Activated T-helper 1 cell treated with anti-CD3 and anti-CD28 coated beads, Interleukin-12 subunit alpha, Interleukin-12 subunit beta, Interleukin-2, Interleukin-4 antibody, amounts not matched to agents 30 ng/mL and 10 ng/mL and 1 ng/mL, durations not matched to agents 14 hours and 24 hours and 36 hours (primary cell): ENCODE results near the gene ZNF84. TPM values are rescaled to one million over a fixed set of nuclear protein-coding genes. Genes with fewer than 3 reads are reported as not detected.
A peak's percentile ranks its signal among the peaks of the same experiment; 100 is the strongest.

Experiments
- DNase-seq: peaks from one replicate; pipeline ENCODE4 v3.0.0; 2021; ENCODE audit warnings: low spot score
- H3K27ac Mint-ChIP-seq: one replicate; pipeline ENCODE4 v1.8.0; 2021; ENCODE audit warnings: mild to moderate bottlenecking, mixed read lengths
- H3K27me3 Mint-ChIP-seq: one replicate; pipeline ENCODE4 v1.8.0; 2022; ENCODE audit warnings: mild to moderate bottlenecking, moderate library complexity, mixed read lengths; ENCODE audit not compliant: insufficient read depth
- H3K36me3 Mint-ChIP-seq: one replicate; pipeline ENCODE4 v1.8.0; 2021; ENCODE audit warnings: low read depth, mixed read lengths
- H3K4me1 Mint-ChIP-seq: one replicate; pipeline ENCODE4 v1.8.0; 2021; ENCODE audit warnings: low read depth, mixed read lengths
- H3K4me3 Mint-ChIP-seq: one replicate; pipeline ENCODE4 v1.8.0; 2021; ENCODE audit warnings: mild to moderate bottlenecking, moderate library complexity, mixed read lengths
- H3K9me3 Mint-ChIP-seq: one replicate; pipeline ENCODE4 v1.8.0; 2021; ENCODE audit warnings: mixed read lengths
- intact Hi-C: fragments of 100-400 bp; cut with micrococcal nuclease; formaldehyde crosslinking; loops from one replicate; pipeline ENCODE4 v1.15.1; 2024
- total RNA-seq: library from RNA; stranded (reverse); gene quantifications from 2 replicates; pipeline ENCODE4 v1.2.3, GENCODE V29; 2022

The ZNF84 gene
- total RNA-seq, 1 donor from 2014 or later: 21.2 TPM

- H3K4me1 Mint-ChIP-seq: no peaks in the 10 kb centered on the region
- H3K9me3 Mint-ChIP-seq: peaks cover 50% of the 10 kb centered on the region
- peaks cover 33% of the 10 kb centered on the region for H3K36me3 Mint-ChIP-seq
- H3K27me3 Mint-ChIP-seq: no peaks in the 10 kb centered on the region
- H3K4me3 Mint-ChIP-seq: no peak overlapping the region
- H3K27ac Mint-ChIP-seq: no peak overlapping the region
- peak; percentile 95 for DNase-seq
- intact Hi-C loops: loop anchor here (1.0 kb wide), 8 partner anchors 43 to 251 kb away; partner anchors contain the start of genes CHFR, ZNF10, ZNF26 and ZNF268
Measured at GRCh38 chr12:133080026-133080367, 42.7 kb downstream of the ZNF84 start.

GRCh38 chr12:133080368-133081158 is 43.3 kb downstream of the ZNF84 start, which contains the start of gene ZNF140:
Gene ZNF140, plus strand, starts transcription at chr12:133080923. Its CDS starts 398 bp downstream, at chr12:133081321.
- Mint-ChIP-seq H3K36me3 (peaks cover 37% of the 10 kb centered on the region), H3K27ac (peak within 1 kb of the TSS; percentile 84), H3K4me3 (no peak within 1 kb of the TSS), H3K9me3 (peaks cover 49% of the 10 kb centered on the region), H3K4me1 (no peaks in the 10 kb centered on the region), H3K27me3 (no peaks in the 10 kb centered on the region)
- peak; percentile 93 for DNase-seq
- intact Hi-C loops: loop anchor here (1.0 kb wide), 8 partner anchors 43 to 251 kb away; partner anchors contain the start of genes CHFR, ZNF10, ZNF26 and ZNF268

- peaks cover 50% of the 10 kb centered on the region for H3K9me3 Mint-ChIP-seq
- peaks cover 42% of the 10 kb centered on the region for H3K36me3 Mint-ChIP-seq
- H3K4me1 Mint-ChIP-seq: no peaks in the 10 kb centered on the region
- no peaks in the 10 kb centered on the region for H3K27me3 Mint-ChIP-seq
- no peak overlapping the region for H3K4me3 Mint-ChIP-seq
- intact Hi-C loops: no loop called here
- peak overlapping the region; percentile 84 for H3K27ac Mint-ChIP-seq
- DNase-seq: no peak
Measured at GRCh38 chr12:133081159-133081780, 44.0 kb downstream of the ZNF84 start.

DNA sequence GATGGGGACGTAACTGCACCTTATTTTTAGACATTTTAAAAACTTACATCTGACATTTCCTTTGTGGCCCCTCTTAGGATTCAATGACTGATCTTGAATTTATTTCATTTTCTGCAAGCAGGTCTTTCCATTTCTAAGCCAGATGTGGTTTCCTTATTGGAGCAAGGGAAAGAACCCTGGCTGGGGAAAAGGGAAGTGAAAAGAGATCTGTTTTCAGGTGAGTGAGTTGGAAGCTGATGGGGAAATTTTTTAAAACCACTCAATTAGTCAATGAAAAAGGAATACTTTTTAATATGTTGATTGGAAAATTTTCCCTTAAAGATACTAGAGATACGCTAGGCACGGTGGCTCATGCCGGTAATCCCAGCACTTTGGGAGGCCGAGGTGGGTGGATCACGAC is 46.0 kb downstream of the ZNF84 start:
- H3K4me1 Mint-ChIP-seq: no peaks in the 10 kb centered on the region

GRCh38 chr12:133105620-133106019 is 68.3 kb downstream of the ZNF84 start:
- Mint-ChIP-seq H3K27me3 (no peaks in the 10 kb centered on the region), H3K36me3 (peaks cover 71% of the 10 kb centered on the region), H3K27ac (no peak overlapping the region), H3K4me1 (no peaks in the 10 kb centered on the region), H3K9me3 (peaks cover 83% of the 10 kb centered on the region), H3K4me3 (no peak overlapping the region)
- intact Hi-C loops: no loop called here
- DNase-seq: no peak

More for the DNA sequence above, 46.0 kb downstream of the ZNF84 start:
- Mint-ChIP-seq H3K9me3 (peaks cover 50% of the 10 kb centered on the region), H3K36me3 (peaks cover 61% of the 10 kb centered on the region), H3K4me3 (no peak overlapping the region), H3K27me3 (no peaks in the 10 kb centered on the region), H3K27ac (no peak overlapping the region)
- intact Hi-C loops: no loop called here
- no peak for DNase-seq

GRCh38 chr12:133106253-133106652 is 68.9 kb downstream of the ZNF84 start:
- Mint-ChIP-seq H3K27ac (no peak overlapping the region), H3K27me3 (no peaks in the 10 kb centered on the region), H3K9me3 (peaks cover 83% of the 10 kb centered on the region), H3K36me3 (peaks cover 66% of the 10 kb centered on the region), H3K4me3 (no peak overlapping the region), H3K4me1 (no peaks in the 10 kb centered on the region)
- intact Hi-C loops: no loop called here
- DNase-seq: no peak

- Mint-ChIP-seq H3K4me3 (no peak overlapping the region), H3K27ac (no peak overlapping the region), H3K27me3 (no peaks in the 10 kb centered on the region), H3K9me3 (peaks cover 79% of the 10 kb centered on the region), H3K4me1 (no peaks in the 10 kb centered on the region), H3K36me3 (peaks cover 60% of the 10 kb centered on the region)
- intact Hi-C loops: no loop called here
- DNase-seq: no peak
Measured at GRCh38 chr12:133107121-133107520, 69.8 kb downstream of the ZNF84 start.

DNA sequence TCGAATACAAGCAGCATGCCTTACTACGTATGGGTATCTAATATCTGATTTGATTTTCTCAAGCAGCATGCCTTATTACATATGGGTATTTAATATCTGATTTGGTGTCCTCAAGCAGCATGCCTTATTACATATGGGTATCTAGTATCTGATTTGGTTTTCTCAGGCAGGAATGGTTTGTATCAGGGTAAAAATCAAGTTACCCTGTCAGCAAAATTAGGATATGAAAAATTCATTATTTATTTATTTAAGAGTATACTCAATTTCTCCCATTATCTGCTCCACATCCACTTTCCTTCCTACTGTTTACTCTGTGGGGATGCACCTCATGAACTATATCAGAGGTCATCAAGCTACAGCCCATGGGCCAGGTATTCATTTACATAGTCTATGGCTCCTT is 70.8 kb downstream of the ZNF84 start:
- no peaks in the 10 kb centered on the region for H3K4me1 Mint-ChIP-seq

More for the DNA sequence above, 70.8 kb downstream of the ZNF84 start:
- no peak for DNase-seq
- Mint-ChIP-seq H3K27ac (no peak overlapping the region), H3K27me3 (no peaks in the 10 kb centered on the region), H3K36me3 (peaks cover 53% of the 10 kb centered on the region), H3K9me3 (peaks cover 77% of the 10 kb centered on the region), H3K4me3 (no peak overlapping the region)
- intact Hi-C loops: no loop called here

Other genes starting within 250 kb of the ZNF84 start
- 78.7 and 86.9 TPM in 2 replicates for gene GOLGA3, start 208.6 kb upstream of the ZNF84 start, total RNA-seq
- 63.7 and 65.6 TPM in 2 replicates for gene CHFR, start 149.9 kb upstream of the ZNF84 start, total RNA-seq
- 6.3 and 7.5 TPM in 2 replicates for gene ZNF605, start 81.2 kb upstream of the ZNF84 start, total RNA-seq
- 18.2 and 22.1 TPM in 2 replicates for gene ZNF26, start 51.1 kb upstream of the ZNF84 start, total RNA-seq
- 15.0 and 15.1 TPM in 2 replicates for gene ZNF140, start 43.4 kb downstream of the ZNF84 start, total RNA-seq
- 2.3 and 2.4 TPM in 2 replicates for gene ZNF891, start 92.8 kb downstream of the ZNF84 start, total RNA-seq
- gene ZNF10, start 93.1 kb downstream of the ZNF84 start, total RNA-seq: 5.1 and 6.4 TPM in 2 replicates
- 16.7 and 21.5 TPM in 2 replicates for gene ZNF268, start 144.0 kb downstream of the ZNF84 start, total RNA-seq
- gene ANHX, start 198.4 kb downstream of the ZNF84 start, total RNA-seq: not detected in 2 replicates